GM12874 (cell line): ENCODE results near the gene AKIRIN2.

Experiments
- CTCF ChIP-seq: IDR thresholded peaks from 2 replicates; pipeline ENCODE4 v1.5.1; 2011; ENCODE audit warnings: low read depth, mild to moderate bottlenecking, control low read depth, low read length, moderate library complexity; ENCODE audit not compliant: insufficient read depth

AKIRIN2 gene

GRCh38 chr6:87714093-87714842, 12.2 kb upstream of the AKIRIN2 start:
- TF ChIP-seq CTCF = no peak

DNA sequence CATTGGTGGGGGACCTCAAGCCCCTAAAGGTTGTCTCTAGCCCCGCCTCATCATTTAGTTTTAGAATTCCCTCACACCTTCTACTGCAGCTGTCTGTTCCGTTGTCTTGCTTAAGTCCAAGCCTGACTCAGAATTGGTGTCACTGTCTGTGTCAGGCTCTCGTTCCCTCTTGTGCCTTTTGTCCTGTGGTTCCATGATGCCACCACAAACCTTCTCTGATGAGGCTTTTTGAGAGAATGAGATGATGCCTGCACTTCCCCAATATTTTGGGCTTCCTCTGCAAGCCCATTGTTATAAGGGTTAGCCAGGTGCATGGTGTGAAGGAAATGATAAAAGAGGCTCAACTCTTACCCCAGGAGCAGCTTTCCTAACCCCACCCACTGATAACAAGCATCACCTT, 8.1 kb upstream of the AKIRIN2 start:
- no peak for TF ChIP-seq CTCF

GRCh38 chr6:87706187-87706966, 4.3 kb upstream of the AKIRIN2 start:
- TF ChIP-seq CTCF = no peak

- TF ChIP-seq CTCF = no peak
Measured at GRCh38 chr6:87705070-87705691, 3.1 kb upstream of the AKIRIN2 start.

DNA sequence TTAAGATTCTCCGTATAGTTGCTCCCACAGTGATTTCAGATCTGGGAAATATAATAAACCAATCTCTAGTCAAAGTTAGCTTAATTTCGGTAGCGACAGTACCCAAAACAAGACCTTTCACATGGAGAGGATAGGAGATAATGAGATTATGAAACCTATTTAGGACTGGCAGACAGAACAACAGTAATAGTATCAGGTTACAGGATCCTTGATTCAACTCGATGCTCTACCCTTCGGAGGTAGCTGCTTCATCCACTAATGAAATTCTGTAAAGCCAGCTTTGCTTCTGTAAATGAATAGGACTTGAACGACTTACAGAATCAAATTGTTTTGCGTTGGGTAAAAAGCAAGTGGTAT, 534 bp upstream of the AKIRIN2 start:
- no peak for TF ChIP-seq CTCF

- TF ChIP-seq CTCF = no peak
Measured at GRCh38 chr6:87701344-87701675, 723 bp downstream of the AKIRIN2 start.
